GM23338 (cell line): ENCODE data around the gene STEEP1. TPM values are rescaled to one million over a fixed set of nuclear protein-coding genes. Genes with fewer than 3 reads are reported as not detected.

Experiments used
- ATAC-seq: fragments of 200-7000 bp; cut with Tn5 transposase; 3 replicates; pipeline ENCODE4 v1.9.1; 2020
- DNase-seq: peaks from one replicate; pipeline ENCODE4 v3.0.0-alpha.2; 2015; ENCODE audit warnings: low spot score
- H2AFZ ChIP-seq: fragments of 200-600 bp; sonication (generic); 2 replicates; pipeline ENCODE4 v1.8.0; 2016; ENCODE audit warnings: antibody characterized with exemption, mild to moderate bottlenecking, moderate library complexity
- H3F3A ChIP-seq: fragments of 200-600 bp; sonication (generic); replicated peaks from 2 replicates; pipeline ENCODE4 v1.8.0; 2017; ENCODE audit warnings: antibody characterized with exemption, mixed run types, low read depth
- H3K27ac ChIP-seq: fragments of 200-600 bp; sonication (generic); 2 replicates; pipeline ENCODE4 v1.6.1; 2016; ENCODE audit warnings: low read depth
- H3K27me3 ChIP-seq: fragments of 200-600 bp; sonication (generic); 2 replicates; pipeline ENCODE4 v1.8.0; 2016; ENCODE audit warnings: mild to moderate bottlenecking, mixed run types, moderate library complexity; ENCODE audit not compliant: insufficient read depth
- H3K36me3 ChIP-seq: fragments of 200-600 bp; sonication (generic); 2 replicates; pipeline ENCODE4 v1.8.0; 2016; ENCODE audit warnings: mild to moderate bottlenecking; ENCODE audit not compliant: insufficient read depth
- H3K4me1 ChIP-seq: fragments of 200-600 bp; sonication (generic); 2 replicates; pipeline ENCODE4 v1.8.0; 2016; ENCODE audit warnings: mild to moderate bottlenecking, moderate library complexity; ENCODE audit not compliant: insufficient read depth
- H3K4me2 ChIP-seq: fragments of 200-600 bp; sonication (generic); 2 replicates; pipeline ENCODE4 v1.7.1; 2017; ENCODE audit warnings: mixed run types
- H3K4me3 ChIP-seq: fragments of 200-600 bp; sonication (generic); 2 replicates; pipeline ENCODE4 v1.6.1; 2016; ENCODE audit warnings: mixed run types
- H3K79me2 ChIP-seq: fragments of 200-600 bp; sonication (generic); replicated peaks from 2 replicates; pipeline ENCODE4 v1.8.0; 2017; ENCODE audit warnings: mild to moderate bottlenecking; ENCODE audit not compliant: insufficient read depth
- H3K9me2 ChIP-seq: fragments of 200-600 bp; sonication (generic); 2 replicates; pipeline ENCODE4 v1.8.0; 2017; ENCODE audit not compliant: insufficient read depth
- H4K20me1 ChIP-seq: fragments of 200-600 bp; sonication (generic); replicated peaks from 2 replicates; pipeline ENCODE4 v1.8.0; 2017; ENCODE audit warnings: mild to moderate bottlenecking; ENCODE audit not compliant: insufficient read depth
- H3K27ac Mint-ChIP-seq: 2 replicates; pipeline ENCODE4 v1.8.0; 2020; ENCODE audit warnings: inconsistent platforms, mild to moderate bottlenecking, moderate library complexity, mixed read lengths
- H3K27me3 Mint-ChIP-seq: 3 replicates; pipeline ENCODE4 v1.8.0; 2022; ENCODE audit warnings: low read depth, mild to moderate bottlenecking, moderate library complexity, mixed read lengths, inconsistent platforms; ENCODE audit not compliant: insufficient read depth, poor library complexity
- H3K36me3 Mint-ChIP-seq: 3 replicates; pipeline ENCODE4 v1.8.0; 2021; ENCODE audit warnings: low read depth, mild to moderate bottlenecking, inconsistent platforms, moderate library complexity, mixed read lengths
- H3K4me1 Mint-ChIP-seq: 3 replicates; pipeline ENCODE4 v1.8.0; 2020; ENCODE audit warnings: mild to moderate bottlenecking, inconsistent platforms, mixed read lengths
- H3K4me3 Mint-ChIP-seq: 3 replicates; pipeline ENCODE4 v1.8.0; 2021; ENCODE audit warnings: moderate library complexity, mild to moderate bottlenecking, inconsistent platforms, mixed read lengths
- H3K9me3 Mint-ChIP-seq: 3 replicates; pipeline ENCODE4 v1.8.0; 2020; ENCODE audit warnings: moderate library complexity, mild to moderate bottlenecking, inconsistent platforms, mixed read lengths
- CREB1 ChIP-seq: fragments of 250-450 bp; sonication (Bioruptor Pico); IDR thresholded peaks from 2 replicates; pipeline ENCODE4 v1.5.0; 2020; ENCODE audit warnings: low read depth, mild to moderate bottlenecking, moderate library complexity
- EZH2 ChIP-seq: fragments of 200-600 bp; sonication (generic); IDR thresholded peaks from one replicate; pipeline ENCODE4 v1.8.0; 2017; ENCODE audit warnings: antibody characterized with exemption, mild to moderate bottlenecking, low read depth; ENCODE audit not compliant: unreplicated experiment
- EZH2phosphoT487 ChIP-seq: fragments of 200-600 bp; sonication (generic); IDR thresholded peaks from one replicate; pipeline ENCODE4 v1.8.1; 2018; ENCODE audit warnings: antibody characterized with exemption; ENCODE audit not compliant: unreplicated experiment
- JUNB ChIP-seq: IDR thresholded peaks from one replicate; pipeline ENCODE4 v1.6.1; 2016; ENCODE audit warnings: antibody characterized with exemption; ENCODE audit not compliant: unreplicated experiment
- NANOG ChIP-seq: IDR thresholded peaks from 2 replicates; pipeline ENCODE4 v1.6.1; 2016; ENCODE audit warnings: antibody characterized with exemption, borderline replicate concordance
- POLR2AphosphoS5 ChIP-seq: IDR thresholded peaks from 2 replicates; pipeline ENCODE4 v1.6.1; 2016; ENCODE audit warnings: antibody characterized with exemption, low read depth
- STAT1 ChIP-seq: IDR thresholded peaks from one replicate; pipeline ENCODE4 v1.6.1; 2016; ENCODE audit warnings: antibody characterized with exemption; ENCODE audit not compliant: unreplicated experiment
- ZNF114 ChIP-seq: fragments of 250-450 bp; sonication (Bioruptor Pico); IDR thresholded peaks from 2 replicates; pipeline ENCODE4 v1.5.0; 2020; ENCODE audit warnings: mild to moderate bottlenecking, moderate library complexity
- ZNF331 ChIP-seq: fragments of 250-450 bp; sonication (Bioruptor Pico); IDR thresholded peaks from 2 replicates; pipeline ENCODE4 v1.5.0; 2020; ENCODE audit warnings: low read depth, mild to moderate bottlenecking, moderate library complexity
- polyA plus RNA-seq: library from polyadenylated mRNA; unstranded; fragments of >200 nt; fragmentation: Nextera tagmentation; extraction: Ambion mirVana; gene quantifications from 2 replicates; pipeline ENCODE4 v1.2.1, GENCODE V29; 2016
- total RNA-seq: library from RNA; depleted of rRNA; stranded (reverse); fragments of >200 nt; shearing (Covaris generic); gene quantifications from 2 replicates; pipeline ENCODE4 v1.2.3, GENCODE V29; 2014
- TF ChIP-seq, protein P1 (sequence below): IDR thresholded peaks from one replicate; pipeline ENCODE4 v1.6.1; 2018; ENCODE audit warnings: antibody characterized with exemption; ENCODE audit not compliant: unreplicated experiment
- TF ChIP-seq, protein P2 (sequence below): IDR thresholded peaks from 2 replicates; pipeline ENCODE4 v1.6.1; 2016; ENCODE audit warnings: antibody characterized with exemption
- TF ChIP-seq, protein P3 (sequence below), 2 experiments: fragments of 200-600 bp in 1 of 2; sonication (generic) in 1 of 2; conservative IDR thresholded peaks; 2 replicates each; pipeline versions ENCODE4 v1.5.1 to v1.6.1; 2016 to 2017; ENCODE audit warnings: antibody characterized with exemption in 2 of 2, low read depth in 2 of 2, mild to moderate bottlenecking in 2 of 2, moderate library complexity in 1 of 2

STEEP1 gene
- total and polyA plus RNA-seq, 2 experiments from 2014 or later: 16.6 to 42.3 TPM

DNA sequence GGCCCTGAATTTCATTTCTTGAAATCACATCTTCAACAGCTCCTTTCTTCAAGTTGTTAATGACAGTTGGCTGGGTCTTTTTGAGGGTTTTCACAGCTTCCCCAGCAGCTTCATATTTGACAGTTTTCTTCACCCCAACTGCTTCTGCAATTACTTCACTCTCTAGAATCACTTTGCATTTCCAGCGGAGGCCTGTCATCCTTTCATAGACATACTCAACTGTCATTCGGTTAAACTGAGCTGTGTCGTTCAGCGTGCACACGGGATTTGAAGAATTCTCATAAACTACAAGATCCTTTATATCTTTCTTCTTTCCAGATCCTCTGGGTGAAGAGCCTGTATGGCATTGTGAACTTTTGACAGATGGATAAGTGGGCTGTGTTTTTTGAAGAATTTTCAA, 24.6 kb upstream of the STEEP1 start:
- Histone ChIP-seq H3K79me2 (no peaks in the 10 kb centered on the region), H4K20me1 (no peaks in the 10 kb centered on the region), H3K4me3 (no peak overlapping the region), H3K36me3 (no peaks in the 10 kb centered on the region), H3K27ac (no peak overlapping the region), H3K27me3 (no peaks in the 10 kb centered on the region), H2AFZ (no peak overlapping the region), H3K9me2 (no peaks in the 10 kb centered on the region), H3K4me1 (no peaks in the 10 kb centered on the region), H3F3A (no peaks in the 10 kb centered on the region), H3K4me2 (no peak overlapping the region)
- DNase-seq (no peak), ATAC-seq (no peak)
- Mint-ChIP-seq H3K36me3 (peaks cover 18% of the 10 kb centered on the region; the same call in 2 of the 3 replicates), H3K4me1 (no peaks in the 10 kb centered on the region), H3K4me3 (no peak overlapping the region), H3K27ac (no peak overlapping the region), H3K9me3 (no peaks in the 10 kb centered on the region), H3K27me3 (peaks cover 2% of the 10 kb centered on the region)
- no peak for TF ChIP-seq EZH2
- TF ChIP-seq, protein P1, sequence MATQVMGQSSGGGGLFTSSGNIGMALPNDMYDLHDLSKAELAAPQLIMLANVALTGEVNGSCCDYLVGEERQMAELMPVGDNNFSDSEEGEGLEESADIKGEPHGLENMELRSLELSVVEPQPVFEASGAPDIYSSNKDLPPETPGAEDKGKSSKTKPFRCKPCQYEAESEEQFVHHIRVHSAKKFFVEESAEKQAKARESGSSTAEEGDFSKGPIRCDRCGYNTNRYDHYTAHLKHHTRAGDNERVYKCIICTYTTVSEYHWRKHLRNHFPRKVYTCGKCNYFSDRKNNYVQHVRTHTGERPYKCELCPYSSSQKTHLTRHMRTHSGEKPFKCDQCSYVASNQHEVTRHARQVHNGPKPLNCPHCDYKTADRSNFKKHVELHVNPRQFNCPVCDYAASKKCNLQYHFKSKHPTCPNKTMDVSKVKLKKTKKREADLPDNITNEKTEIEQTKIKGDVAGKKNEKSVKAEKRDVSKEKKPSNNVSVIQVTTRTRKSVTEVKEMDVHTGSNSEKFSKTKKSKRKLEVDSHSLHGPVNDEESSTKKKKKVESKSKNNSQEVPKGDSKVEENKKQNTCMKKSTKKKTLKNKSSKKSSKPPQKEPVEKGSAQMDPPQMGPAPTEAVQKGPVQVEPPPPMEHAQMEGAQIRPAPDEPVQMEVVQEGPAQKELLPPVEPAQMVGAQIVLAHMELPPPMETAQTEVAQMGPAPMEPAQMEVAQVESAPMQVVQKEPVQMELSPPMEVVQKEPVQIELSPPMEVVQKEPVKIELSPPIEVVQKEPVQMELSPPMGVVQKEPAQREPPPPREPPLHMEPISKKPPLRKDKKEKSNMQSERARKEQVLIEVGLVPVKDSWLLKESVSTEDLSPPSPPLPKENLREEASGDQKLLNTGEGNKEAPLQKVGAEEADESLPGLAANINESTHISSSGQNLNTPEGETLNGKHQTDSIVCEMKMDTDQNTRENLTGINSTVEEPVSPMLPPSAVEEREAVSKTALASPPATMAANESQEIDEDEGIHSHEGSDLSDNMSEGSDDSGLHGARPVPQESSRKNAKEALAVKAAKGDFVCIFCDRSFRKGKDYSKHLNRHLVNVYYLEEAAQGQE: no peak
- TF ChIP-seq EZH2phosphoT487: no peak
- TF ChIP-seq NANOG: no peak
- TF ChIP-seq JUNB: no peak
- no peak for TF ChIP-seq STAT1
- TF ChIP-seq POLR2AphosphoS5: no peak

DNA sequence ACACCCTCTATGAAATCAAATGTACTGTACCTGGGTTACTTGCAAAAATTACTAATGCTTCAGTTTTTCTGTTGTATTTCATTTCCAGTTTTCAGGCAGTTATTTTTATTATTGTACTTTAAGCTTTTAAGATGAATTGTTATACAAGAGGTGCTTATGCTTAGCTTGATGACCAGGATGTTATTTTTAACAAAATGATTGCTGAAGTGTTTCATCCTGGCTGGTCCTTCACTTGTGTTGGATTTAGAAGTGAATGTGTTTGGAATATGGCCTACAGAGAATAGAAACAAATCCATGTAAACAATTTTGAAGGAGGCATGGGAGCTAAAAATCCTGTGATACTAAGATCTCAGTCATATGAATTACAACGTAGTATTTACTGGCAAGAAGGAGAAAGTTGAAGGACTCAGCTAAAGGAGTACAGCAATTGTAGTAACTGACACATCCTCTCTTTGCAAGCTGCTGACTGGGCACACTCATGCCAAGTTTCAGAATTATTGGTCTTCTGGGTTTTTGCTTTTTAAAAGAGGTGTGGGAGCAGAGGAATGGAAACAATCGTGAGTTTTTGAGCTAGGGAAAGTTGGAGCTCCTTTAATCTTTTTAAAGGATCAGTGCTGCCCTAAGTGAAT, 18.3 kb upstream of the STEEP1 start:
- H3K9me3 Mint-ChIP-seq: no peaks in the 10 kb centered on the region
- TF ChIP-seq ZNF114 (no peak), ZNF331 (no peak), POLR2AphosphoS5 (no peak), CREB1 (CRISPR knock-in tag) (no peak), EZH2phosphoT487 (no peak), NANOG (no peak), JUNB (no peak), EZH2 (no peak), STAT1 (no peak)
- TF ChIP-seq, protein P2, sequence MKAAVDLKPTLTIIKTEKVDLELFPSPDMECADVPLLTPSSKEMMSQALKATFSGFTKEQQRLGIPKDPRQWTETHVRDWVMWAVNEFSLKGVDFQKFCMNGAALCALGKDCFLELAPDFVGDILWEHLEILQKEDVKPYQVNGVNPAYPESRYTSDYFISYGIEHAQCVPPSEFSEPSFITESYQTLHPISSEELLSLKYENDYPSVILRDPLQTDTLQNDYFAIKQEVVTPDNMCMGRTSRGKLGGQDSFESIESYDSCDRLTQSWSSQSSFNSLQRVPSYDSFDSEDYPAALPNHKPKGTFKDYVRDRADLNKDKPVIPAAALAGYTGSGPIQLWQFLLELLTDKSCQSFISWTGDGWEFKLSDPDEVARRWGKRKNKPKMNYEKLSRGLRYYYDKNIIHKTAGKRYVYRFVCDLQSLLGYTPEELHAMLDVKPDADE: no peak
- TF ChIP-seq, protein P1: no peak
- TF ChIP-seq, protein P3, sequence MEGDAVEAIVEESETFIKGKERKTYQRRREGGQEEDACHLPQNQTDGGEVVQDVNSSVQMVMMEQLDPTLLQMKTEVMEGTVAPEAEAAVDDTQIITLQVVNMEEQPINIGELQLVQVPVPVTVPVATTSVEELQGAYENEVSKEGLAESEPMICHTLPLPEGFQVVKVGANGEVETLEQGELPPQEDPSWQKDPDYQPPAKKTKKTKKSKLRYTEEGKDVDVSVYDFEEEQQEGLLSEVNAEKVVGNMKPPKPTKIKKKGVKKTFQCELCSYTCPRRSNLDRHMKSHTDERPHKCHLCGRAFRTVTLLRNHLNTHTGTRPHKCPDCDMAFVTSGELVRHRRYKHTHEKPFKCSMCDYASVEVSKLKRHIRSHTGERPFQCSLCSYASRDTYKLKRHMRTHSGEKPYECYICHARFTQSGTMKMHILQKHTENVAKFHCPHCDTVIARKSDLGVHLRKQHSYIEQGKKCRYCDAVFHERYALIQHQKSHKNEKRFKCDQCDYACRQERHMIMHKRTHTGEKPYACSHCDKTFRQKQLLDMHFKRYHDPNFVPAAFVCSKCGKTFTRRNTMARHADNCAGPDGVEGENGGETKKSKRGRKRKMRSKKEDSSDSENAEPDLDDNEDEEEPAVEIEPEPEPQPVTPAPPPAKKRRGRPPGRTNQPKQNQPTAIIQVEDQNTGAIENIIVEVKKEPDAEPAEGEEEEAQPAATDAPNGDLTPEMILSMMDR (conservative IDR thresholded peaks at IDR 0.05; ENCODE audit: low read depth in 2 of 2): no peak

More for the DNA sequence above, 18.3 kb upstream of the STEEP1 start:
- peaks cover 3% of the 10 kb centered on the region; the same call in 1 of the 3 replicates for H3K36me3 Mint-ChIP-seq
- H3K36me3 ChIP-seq: no peaks in the 10 kb centered on the region
- H3K27ac Mint-ChIP-seq: no peak overlapping the region
- H3K27me3 Mint-ChIP-seq: no peaks in the 10 kb centered on the region
- no peaks in the 10 kb centered on the region for H3K4me1 ChIP-seq
- no peak overlapping the region for H3K4me3 ChIP-seq
- no peak overlapping the region for H3K27ac ChIP-seq
- H3K4me1 Mint-ChIP-seq: no peaks in the 10 kb centered on the region
- H2AFZ ChIP-seq: no peak overlapping the region
- no peak for DNase-seq
- ATAC-seq: no peak
- no peaks in the 10 kb centered on the region for H3F3A ChIP-seq
- H3K4me2 ChIP-seq: no peak overlapping the region
- H3K27me3 ChIP-seq: no peaks in the 10 kb centered on the region
- no peaks in the 10 kb centered on the region for H3K79me2 ChIP-seq
- H3K4me3 Mint-ChIP-seq: no peak overlapping the region
- H3K9me2 ChIP-seq: no peaks in the 10 kb centered on the region
- no peaks in the 10 kb centered on the region for H4K20me1 ChIP-seq
